ENCODE results near the gene SLC9C1.

The SLC9C1 gene

DNA sequence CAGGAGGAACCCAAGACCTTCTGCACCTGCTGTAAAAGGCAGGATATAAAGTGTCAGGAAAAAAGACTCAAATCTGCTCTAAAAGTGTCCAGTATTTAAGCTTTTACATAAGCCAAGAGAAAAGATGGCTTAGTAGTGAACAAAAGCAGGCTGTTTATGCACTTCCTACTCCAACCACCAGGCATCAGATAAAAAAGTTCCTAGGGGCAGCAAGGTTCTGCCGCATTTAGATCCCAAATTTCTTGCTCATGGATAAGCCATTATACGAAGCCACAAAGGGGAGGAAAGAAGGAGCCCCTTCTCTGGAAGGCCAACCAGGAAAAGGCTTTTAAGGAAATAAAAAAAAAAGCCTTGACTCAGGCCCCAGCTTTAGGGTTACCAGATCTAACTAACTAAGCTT lies 10.6 kb upstream of the SLC9C1 start:
- TF ChIP-seq, protein P1, sequence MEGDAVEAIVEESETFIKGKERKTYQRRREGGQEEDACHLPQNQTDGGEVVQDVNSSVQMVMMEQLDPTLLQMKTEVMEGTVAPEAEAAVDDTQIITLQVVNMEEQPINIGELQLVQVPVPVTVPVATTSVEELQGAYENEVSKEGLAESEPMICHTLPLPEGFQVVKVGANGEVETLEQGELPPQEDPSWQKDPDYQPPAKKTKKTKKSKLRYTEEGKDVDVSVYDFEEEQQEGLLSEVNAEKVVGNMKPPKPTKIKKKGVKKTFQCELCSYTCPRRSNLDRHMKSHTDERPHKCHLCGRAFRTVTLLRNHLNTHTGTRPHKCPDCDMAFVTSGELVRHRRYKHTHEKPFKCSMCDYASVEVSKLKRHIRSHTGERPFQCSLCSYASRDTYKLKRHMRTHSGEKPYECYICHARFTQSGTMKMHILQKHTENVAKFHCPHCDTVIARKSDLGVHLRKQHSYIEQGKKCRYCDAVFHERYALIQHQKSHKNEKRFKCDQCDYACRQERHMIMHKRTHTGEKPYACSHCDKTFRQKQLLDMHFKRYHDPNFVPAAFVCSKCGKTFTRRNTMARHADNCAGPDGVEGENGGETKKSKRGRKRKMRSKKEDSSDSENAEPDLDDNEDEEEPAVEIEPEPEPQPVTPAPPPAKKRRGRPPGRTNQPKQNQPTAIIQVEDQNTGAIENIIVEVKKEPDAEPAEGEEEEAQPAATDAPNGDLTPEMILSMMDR (IDR thresholded peaks at IDR 0.05), result no peak
- no peaks in the 10 kb centered on the region for H3K9me3 ChIP-seq
- peaks cover 9 to 16% of the 10 kb centered on the region in 2 experiments for H3K4me1 ChIP-seq (ENCODE audit: control insufficient read depth in 1 of 2, insufficient read depth in 1 of 2, low read depth in 1 of 2, low read length in 1 of 2)
- no peak overlapping the region for H3K4me3 ChIP-seq (ENCODE audit: low read depth in 1 of 2, low read length in 1 of 2)
- H3K27me3 ChIP-seq, result no peaks in the 10 kb centered on the region
- no peaks in the 10 kb centered on the region for H3K36me3 ChIP-seq
- no peak overlapping the region for H3K27ac ChIP-seq

DNA sequence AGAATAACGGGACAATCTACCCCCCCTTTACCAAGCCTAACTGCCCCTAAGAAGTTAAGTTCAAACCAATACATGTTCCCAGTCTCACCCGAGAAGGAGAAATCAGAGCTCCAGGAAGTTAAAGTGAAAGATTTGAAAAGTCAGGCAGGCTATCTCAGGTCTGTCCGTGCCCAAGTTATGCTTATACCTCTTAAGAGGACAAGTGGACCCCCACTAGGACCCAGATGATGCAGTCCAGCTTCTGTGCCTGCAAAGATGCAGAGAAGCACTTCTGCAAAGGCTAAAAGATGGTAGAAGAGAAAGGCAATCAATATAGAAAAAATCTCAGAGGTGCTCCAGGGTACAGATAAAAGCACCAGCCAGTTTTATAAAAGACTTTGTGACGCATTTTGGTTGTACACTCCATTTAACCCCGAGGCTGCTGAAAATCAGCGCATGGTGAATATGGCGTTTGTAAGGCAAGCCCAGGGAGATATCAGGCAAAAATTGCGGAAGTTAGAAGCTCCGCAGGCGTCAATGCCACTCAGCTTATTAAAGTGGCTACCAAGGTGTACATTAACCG lies 9.8 kb upstream of the SLC9C1 start:
- peaks cover 9 to 16% of the 10 kb centered on the region in 2 experiments for H3K4me1 ChIP-seq (ENCODE audit: control insufficient read depth in 1 of 2, insufficient read depth in 1 of 2, low read depth in 1 of 2, low read length in 1 of 2)
- no peak overlapping the region for H3K27ac ChIP-seq
- H3K36me3 ChIP-seq, result no peaks in the 10 kb centered on the region
- H3K9me3 ChIP-seq, result no peaks in the 10 kb centered on the region
- peak overlapping the region; percentile 28 to 47 for H3K4me3 ChIP-seq (ENCODE audit: low read depth in 1 of 2, low read length in 1 of 2)
- TF ChIP-seq, protein P1 (IDR thresholded peaks at IDR 0.05), result no peak
- H3K27me3 ChIP-seq, result no peaks in the 10 kb centered on the region

DNA sequence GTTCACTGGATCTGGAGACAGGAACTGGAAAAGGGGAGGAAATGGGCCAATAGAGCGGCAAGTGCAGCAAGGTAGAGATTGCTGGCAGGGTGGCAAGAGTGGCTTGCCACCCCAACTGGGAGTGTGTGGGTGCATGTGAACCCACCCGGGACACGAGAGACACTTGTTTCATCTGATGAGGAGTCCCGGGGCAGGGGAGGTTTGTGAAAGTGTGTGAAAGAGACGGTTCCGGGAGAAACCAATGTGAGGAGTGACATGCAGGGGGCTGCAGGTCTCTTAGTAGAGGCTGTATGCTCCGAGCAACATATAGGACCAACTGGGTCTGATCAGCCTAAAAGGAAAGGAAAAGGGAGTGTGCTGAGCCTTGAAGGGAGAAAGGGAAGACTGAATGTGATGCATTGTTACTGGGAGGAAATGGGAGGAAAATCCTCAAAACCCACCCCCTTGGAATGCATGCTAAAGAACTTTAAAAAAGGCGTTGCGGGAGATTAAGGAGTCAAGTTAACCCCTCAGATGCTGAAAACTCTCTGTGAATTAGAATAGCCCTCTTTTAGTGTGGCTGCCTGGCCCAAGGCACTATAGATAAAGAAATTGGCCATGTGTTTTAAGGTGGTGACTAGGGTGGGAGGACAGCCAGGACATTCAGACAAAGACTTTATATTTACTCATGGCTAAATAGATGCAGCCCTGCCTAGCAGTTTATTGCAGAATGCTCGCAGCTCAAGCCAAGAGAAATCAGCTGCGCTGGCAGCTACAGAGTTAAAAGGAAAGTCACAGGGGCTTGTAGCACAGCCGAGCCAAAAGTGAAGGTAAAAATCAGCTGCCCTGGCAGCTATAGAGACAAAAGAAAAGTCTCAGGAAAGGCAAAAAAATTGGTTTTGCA lies 9.1 kb upstream of the SLC9C1 start:
- H3K27me3 ChIP-seq, result no peaks in the 10 kb centered on the region

DNA sequence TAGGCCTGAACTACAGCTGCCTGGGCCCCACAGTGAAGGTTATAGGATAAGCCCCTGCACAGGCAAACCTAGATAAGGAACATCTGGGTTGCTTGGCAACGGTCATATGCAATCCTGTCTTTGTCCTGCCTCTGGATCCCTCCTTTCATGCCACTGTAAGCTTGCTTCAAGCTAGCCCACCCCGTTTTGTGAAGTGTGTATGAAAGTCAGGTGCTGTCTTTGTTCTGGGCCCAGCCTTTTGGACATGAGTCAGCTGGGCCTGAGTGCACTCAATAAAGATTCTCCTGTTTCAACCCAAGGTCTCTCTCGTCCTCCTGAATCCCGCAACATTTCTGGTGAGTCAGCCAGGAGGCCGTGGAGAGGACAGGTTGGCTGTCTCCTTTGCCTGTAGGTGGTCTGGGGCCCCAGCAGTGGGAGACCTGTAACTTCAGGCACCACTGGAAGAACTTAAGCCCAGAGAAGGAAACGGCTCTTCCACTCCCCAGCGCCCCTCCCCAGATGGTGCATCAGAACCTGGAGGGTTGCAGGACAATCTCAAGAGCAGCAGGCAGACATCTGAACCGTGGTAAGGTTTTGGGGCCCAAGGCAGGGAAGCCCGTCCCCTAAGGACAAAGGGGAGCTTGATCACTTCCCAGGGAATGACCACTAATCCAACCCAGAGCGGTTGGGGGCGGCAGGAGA lies 8.3 kb upstream of the SLC9C1 start:
- Histone ChIP-seq H3K27me3 (no peaks in the 10 kb centered on the region), H3K4me1 (ENCODE audit: control insufficient read depth in 1 of 2, insufficient read depth in 1 of 2, low read depth in 1 of 2, low read length in 1 of 2) (peaks cover 9 to 16% of the 10 kb centered on the region in 2 experiments), H3K9me3 (no peaks in the 10 kb centered on the region), H3K27ac (no peak overlapping the region), H3K36me3 (no peaks in the 10 kb centered on the region), H3K4me3 (ENCODE audit: low read depth in 1 of 2, low read length in 1 of 2) (no peak overlapping the region)
- TF ChIP-seq, protein P1 (IDR thresholded peaks at IDR 0.05), result no peak

More for the DNA sequence above, 9.1 kb upstream of the SLC9C1 start:
- H3K36me3 ChIP-seq, result no peaks in the 10 kb centered on the region
- TF ChIP-seq, protein P1 (IDR thresholded peaks at IDR 0.05), result no peak
- H3K27ac ChIP-seq, result no peak overlapping the region
- H3K4me1 ChIP-seq (ENCODE audit: control insufficient read depth in 1 of 2, insufficient read depth in 1 of 2, low read depth in 1 of 2, low read length in 1 of 2), result peaks cover 9 to 16% of the 10 kb centered on the region in 2 experiments
- no peaks in the 10 kb centered on the region for H3K9me3 ChIP-seq
- peak overlapping the region; percentile 28 to 47 for H3K4me3 ChIP-seq (ENCODE audit: low read depth in 1 of 2, low read length in 1 of 2)

DNA sequence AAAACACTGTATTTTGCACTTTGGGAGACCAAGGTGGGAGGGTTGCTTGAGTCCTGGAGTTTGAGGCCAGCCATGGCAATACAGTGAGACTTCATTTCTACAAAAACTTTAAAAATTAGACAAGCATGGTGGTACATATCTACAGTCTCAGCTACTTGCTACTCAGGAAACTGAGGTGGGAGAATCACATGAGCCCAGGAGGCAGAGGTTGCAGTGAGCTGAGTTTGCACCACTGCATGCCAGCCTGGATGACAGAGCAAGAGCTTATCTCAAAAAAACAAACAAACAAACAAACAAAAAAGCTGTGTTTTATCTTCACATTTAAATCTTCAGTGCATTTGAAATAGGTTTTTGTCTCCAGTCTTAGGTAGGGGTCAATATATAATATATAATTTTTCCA lies 4.8 kb upstream of the SLC9C1 start:
- Histone ChIP-seq H3K9me3 (no peaks in the 10 kb centered on the region), H3K27ac (no peak overlapping the region), H3K27me3 (no peaks in the 10 kb centered on the region), H3K4me3 (ENCODE audit: low read depth in 1 of 2, low read length in 1 of 2) (no peak overlapping the region), H3K36me3 (no peaks in the 10 kb centered on the region), H3K4me1 (ENCODE audit: control insufficient read depth in 1 of 2, insufficient read depth in 1 of 2, low read depth in 1 of 2, low read length in 1 of 2) (peaks cover 8 to 11% of the 10 kb centered on the region in 2 experiments)
- TF ChIP-seq, protein P1 (IDR thresholded peaks at IDR 0.05), result no peak

Data from neutrophil (primary cell).